Muscle of leg (tissue), 11 donors: ENCODE results near the gene TYRO3. TPM values are rescaled to one million over a fixed set of nuclear protein-coding genes. Genes with fewer than 3 reads are reported as not detected.
"Not testable (repeated sequence)": the region's sequence is repeated elsewhere in the genome, so short reads cannot be mapped to it uniquely, and the experiment has no call there.

Source experiments
- DNase-seq: peaks from one replicate; pipeline ENCODE4 v3.0.0; 2013
- H3K27ac ChIP-seq: one replicate; pipeline ENCODE4 v1.5.1; 2013; ENCODE audit warnings: mild to moderate bottlenecking, low read length, control low read depth
- H3K27me3 ChIP-seq: one replicate; pipeline ENCODE4 v1.6.1; 2013; ENCODE audit warnings: low read length; ENCODE audit not compliant: control insufficient read depth, insufficient read depth
- H3K36me3 ChIP-seq: one replicate; pipeline ENCODE4 v1.6.1; 2013; ENCODE audit warnings: low read length; ENCODE audit not compliant: control insufficient read depth, insufficient read depth
- H3K4me1 ChIP-seq: one replicate; pipeline ENCODE4 v1.6.1; 2013; ENCODE audit warnings: low read length; ENCODE audit not compliant: control insufficient read depth, insufficient read depth
- H3K4me3 ChIP-seq: one replicate; pipeline ENCODE4 v1.5.1; 2013; ENCODE audit warnings: low read length, control low read depth
- H3K9me3 ChIP-seq: replicated peaks from 2 replicates; pipeline ENCODE4 v1.6.1; 2013; ENCODE audit warnings: low read depth, low read length; ENCODE audit not compliant: control insufficient read depth
- WGBS: methylation state at CpG from one replicate; pipeline ENCODE4 v1.1.5; 2013; ENCODE audit warnings: missing lambda C conversion rate; ENCODE audit not compliant: insufficient coverage; 5-methylcytosine and 5-hydroxymethylcytosine counted together
- polyA plus RNA-seq, 8 donors: library from polyadenylated mRNA; unstranded; fragments of 120-200 nt; gene quantifications; one replicate each; pipeline versions ENCODE4 v1.2.1 to v1.2.3, GENCODE V29; 2013; ENCODE audit warnings: inconsistent platforms in 1 of 8, low replicate concordance in 1 of 8; ENCODE audit not compliant: insufficient read length in 8 of 8, insufficient read depth in 1 of 8
- total RNA-seq: library from RNA; stranded (reverse); fragments of 120-200 nt; gene quantifications from one replicate; pipeline ENCODE4 v1.2.4, GENCODE V29; 2013

TYRO3 gene
- total and polyA plus RNA-seq, 9 donors: 13.9 to 37.9 (median 23.6) TPM

DNA sequence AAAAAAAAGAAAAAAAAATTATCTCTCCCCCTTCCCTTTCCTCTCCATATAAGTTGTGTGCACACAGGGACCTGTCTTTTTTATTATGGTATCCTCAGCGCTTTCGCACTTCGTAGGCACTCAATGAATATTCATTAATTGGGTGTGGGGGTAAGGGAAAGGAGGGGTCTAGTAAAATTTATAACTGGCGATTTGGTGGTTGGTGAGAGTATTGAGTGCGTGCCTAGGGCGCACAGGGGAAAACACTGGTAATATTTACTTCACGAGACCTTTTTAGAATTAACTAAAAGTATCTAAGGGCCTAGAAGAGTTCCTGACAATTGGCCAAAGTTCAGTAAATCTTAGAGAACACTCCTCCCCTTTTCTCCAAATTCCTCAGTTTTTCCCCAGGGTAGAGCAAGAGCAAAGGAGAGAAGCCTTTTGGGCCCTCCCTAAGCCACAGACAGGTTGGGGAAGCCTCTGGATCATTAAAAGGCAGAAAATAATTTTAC lies 25.7 kb downstream of the TYRO3 start:
- Histone ChIP-seq H3K36me3 (no peaks in the 10 kb centered on the region), H3K27me3 (no peaks in the 10 kb centered on the region), H3K9me3 (no peaks in the 10 kb centered on the region), H3K4me1 (peaks cover 10% of the 10 kb centered on the region), H3K27ac (peak overlapping the region; percentile 84), H3K4me3 (peak overlapping the region; percentile 29)
- no CpG with 5 or more reads among the region's 7 CpGs for WGBS
- peak; percentile 52 for DNase-seq

DNA sequence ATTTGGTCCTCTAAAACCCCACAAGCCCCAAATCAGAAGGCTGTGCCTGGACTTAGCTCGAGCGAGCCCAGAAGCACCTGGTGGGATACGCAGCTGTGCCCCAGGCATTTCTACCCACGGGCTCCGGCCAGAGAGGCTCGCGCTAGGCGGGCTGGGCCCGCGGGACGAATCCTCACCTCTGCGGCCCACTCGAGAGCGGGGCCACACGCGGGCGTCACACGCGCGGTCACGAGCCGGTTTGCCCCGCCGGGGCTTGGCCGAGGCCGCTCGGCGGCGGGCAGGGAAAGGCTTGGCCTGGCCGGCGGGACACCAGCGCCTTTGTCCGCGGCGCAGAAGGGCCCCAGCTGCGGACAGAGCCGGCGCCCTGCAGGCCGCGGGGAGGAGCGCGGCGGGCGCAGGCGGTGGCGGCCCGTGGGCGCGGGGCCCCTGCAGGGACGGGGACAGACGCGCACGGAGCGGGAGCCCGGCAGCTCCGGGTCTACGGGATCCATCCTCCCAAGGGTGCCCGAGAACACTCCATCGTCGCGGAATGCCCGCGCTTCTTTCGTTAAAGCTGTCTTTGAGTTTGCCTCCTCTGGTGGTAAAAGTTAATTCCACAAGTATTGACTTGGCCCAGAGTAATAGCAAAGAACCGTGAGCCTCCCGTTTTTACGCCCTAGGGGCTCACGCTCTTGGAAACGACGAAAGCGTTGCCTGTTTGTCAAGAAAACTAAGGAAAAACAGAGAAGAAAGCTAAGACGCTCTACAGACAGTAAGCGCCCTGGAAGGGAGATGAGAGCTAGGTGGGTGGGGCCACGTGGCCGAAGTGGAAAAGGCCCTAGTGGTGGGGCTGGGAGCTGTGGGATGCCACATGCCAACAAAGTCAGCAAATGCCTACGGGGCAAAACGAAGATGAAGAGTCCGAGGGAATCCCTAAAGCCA lies 26.4 kb downstream of the TYRO3 start:
- no peaks in the 10 kb centered on the region for H3K27me3 ChIP-seq
- peak overlapping the region; percentile 53 for H3K4me3 ChIP-seq
- no peaks in the 10 kb centered on the region for H3K36me3 ChIP-seq
- H3K27ac ChIP-seq: peak overlapping the region; percentile 84
- no peaks in the 10 kb centered on the region for H3K9me3 ChIP-seq
- peaks cover 10% of the 10 kb centered on the region for H3K4me1 ChIP-seq
- DNase-seq: peak; percentile 82
- WGBS: 1% methylated on average over 73 of the region's 78 CpGs

DNA sequence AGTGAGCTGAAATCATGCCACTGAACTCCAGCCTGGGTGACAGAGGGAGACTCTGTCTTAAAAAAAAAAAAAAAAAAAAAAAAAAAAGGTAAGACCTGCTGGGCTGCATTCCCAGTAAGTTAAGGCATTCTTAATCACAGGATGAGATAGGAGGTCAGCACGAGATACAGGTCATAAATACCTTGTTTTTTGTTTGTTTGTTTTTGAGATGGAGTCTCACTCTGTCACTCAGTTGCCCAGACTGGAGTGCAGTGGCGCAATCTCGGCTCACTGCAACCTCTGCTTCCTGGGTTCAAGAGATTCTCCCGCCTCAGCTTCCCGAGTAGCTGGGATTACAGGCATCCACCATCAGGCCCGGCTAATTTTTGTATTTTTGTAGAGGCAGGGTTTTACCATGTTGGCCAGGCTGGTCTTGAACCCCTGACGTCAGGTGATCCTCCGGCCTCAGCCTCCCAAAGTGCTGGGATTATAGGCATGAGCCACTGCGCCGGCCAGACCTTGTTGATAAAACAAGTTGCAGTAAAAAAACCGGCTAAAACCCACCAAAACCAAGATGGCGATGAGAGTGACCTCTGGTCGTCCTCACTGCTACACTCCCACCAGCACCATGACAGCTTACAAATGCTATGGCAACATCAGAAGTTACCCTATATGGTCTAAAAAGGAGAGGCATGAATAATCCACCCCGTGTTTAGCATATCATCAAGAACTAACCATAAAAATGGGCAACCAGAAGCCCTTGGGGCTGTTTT lies 27.7 kb downstream of the TYRO3 start:
- not testable (repeated sequence) for H3K27me3 ChIP-seq, H3K36me3 ChIP-seq, DNase-seq, H3K9me3 ChIP-seq, H3K4me1 ChIP-seq, H3K4me3 ChIP-seq, H3K27ac ChIP-seq
- WGBS: 100% methylated on average over 6 of the region's 14 CpGs

DNA sequence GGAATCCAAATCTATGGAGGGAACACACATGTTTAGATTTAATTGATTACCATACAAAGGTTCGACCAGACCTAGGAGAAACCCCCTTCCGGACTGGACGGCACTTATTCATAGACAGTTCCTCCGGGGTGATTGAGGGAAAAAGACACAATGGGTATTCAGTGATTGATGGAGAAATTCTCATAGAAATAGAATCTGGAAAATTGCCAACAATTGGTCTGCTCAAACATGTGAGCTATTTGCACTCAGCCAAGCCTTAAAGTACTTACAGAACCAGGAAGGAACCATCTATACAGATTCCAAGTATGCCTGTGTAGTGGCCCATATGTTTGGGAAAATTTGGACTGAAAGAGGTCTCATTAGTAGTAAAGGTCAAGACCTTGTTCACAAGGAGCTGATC lies 30.0 kb downstream of the TYRO3 start:
- H3K9me3 ChIP-seq, H3K36me3 ChIP-seq, H3K27ac ChIP-seq, H3K4me1 ChIP-seq, DNase-seq, H3K4me3 ChIP-seq, H3K27me3 ChIP-seq: not testable (repeated sequence)
- no CpG with 5 or more reads among the region's 4 CpGs for WGBS

DNA sequence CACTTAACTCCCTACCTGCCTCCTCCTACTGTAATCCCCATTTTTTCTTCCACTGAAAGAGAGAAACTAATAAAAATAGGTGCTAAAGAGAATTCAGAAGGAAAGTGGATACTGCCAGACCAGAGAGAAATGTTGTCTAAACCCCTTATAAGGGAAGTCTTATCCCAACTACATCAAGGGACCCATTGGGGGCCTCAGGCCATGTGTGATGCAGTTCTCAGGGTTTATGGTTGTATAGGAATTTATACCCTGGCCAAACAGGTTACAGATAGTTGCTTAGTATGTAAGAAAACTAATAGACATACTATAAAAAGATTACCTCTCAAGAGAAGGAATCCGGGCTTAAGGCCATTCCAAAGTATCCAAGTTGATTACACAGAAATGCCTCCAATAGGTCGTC lies 30.6 kb downstream of the TYRO3 start:
- H3K27ac ChIP-seq, H3K36me3 ChIP-seq: not testable (repeated sequence)
- WGBS: no CpG with 5 or more reads among the region's 2 CpGs

DNA sequence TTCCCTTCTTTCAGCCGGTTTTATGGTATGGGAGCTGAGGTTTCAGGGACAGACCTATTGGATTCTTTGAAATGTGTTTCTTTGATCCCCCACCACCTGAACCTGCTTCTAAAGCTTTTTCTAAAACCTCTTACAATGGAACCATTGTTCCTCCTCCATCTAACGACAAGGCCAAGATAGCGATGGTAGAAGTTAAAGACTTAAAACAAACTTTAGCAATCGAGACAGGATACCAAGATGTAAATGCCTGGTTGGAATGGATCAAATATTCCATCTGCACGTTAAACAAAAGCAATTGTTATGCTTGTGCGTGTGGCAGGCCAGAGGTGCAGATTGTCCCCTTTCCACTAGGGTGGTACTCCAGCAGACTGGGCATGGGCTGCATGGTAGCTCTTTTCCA lies 32.2 kb downstream of the TYRO3 start:
- H3K27ac ChIP-seq, H3K4me1 ChIP-seq, H3K4me3 ChIP-seq, DNase-seq, H3K36me3 ChIP-seq, H3K9me3 ChIP-seq, H3K27me3 ChIP-seq: not testable (repeated sequence)
- 67% methylated on average over 2 of the region's 6 CpGs for WGBS

More for the DNA sequence above, 30.6 kb downstream of the TYRO3 start:
- not testable (repeated sequence) for H3K4me3 ChIP-seq, DNase-seq, H3K4me1 ChIP-seq, H3K9me3 ChIP-seq, H3K27me3 ChIP-seq

DNA sequence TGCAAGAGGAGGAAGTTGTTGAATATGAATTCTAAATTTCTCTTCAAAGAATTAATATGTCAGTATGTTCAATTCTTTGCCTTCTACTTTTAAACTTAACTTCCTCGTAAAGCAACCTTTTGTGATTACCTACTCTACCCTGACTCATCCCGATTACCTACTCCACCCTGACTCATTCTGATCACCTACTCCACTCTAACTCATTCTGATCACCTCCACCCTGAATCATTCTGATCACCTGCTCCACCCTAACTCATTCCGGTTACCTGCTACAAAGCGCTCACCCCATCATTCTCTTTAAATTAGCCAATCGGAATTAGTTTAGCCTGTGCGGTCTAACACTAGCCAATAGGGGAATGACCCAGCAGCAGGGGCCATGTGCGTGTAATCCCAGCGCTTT lies 33.7 kb downstream of the TYRO3 start:
- H3K27ac ChIP-seq, H3K4me3 ChIP-seq, H3K9me3 ChIP-seq, H3K4me1 ChIP-seq, H3K27me3 ChIP-seq, DNase-seq, H3K36me3 ChIP-seq: not testable (repeated sequence)
- WGBS: 92% methylated on average over 6 of the region's 8 CpGs

DNA sequence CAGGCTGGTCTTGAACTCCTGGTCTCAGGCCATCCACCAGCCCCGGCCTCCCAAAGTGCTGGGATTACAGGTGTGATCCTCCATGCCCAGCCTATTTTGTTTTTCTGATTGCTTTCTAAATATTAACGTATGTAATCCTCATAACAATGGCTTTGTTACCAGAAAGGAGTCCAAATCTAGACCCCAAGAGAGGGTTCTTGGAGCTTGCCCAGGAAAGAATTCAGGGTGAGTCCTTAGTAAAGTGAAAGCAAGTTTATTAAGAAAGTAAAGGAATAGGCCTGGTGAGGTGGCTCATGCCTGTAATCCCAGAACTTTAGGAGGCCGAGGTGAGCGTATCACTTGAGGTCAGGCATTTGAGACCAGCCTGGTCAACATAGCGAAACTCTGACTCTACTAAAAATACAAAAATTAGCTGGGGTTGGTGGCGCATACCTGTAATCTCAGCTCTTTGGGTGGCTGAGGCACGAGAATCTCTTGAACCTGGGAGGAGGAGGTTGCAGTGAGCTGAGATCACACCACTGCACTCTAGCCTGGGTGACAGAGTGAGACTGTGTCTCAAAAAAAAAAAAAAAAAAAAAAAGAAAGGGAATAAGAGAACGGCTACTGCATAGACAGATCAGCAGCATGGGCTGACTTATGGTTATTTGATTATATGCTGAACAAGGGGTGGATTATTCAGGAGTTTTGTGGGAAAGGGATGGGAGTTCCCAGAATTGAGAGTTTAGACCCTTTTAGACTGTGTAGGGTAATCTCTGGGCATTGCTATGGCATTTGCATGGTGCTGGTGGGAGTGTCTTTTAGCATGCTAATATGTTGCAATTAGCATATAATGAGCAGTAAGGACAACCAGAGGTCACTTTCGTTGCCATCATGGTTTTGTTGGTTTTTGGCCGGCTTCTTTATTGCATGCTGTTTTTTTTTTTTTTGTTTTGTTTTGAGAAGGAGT lies 36.1 kb downstream of the TYRO3 start:
- Histone ChIP-seq H3K27me3 (no peaks in the 10 kb centered on the region), H3K4me1 (no peaks in the 10 kb centered on the region), H3K9me3 (no peaks in the 10 kb centered on the region), H3K36me3 (no peaks in the 10 kb centered on the region), H3K27ac (no peak overlapping the region), H3K4me3 (no peak overlapping the region)
- DNase-seq: peak; percentile 74
- WGBS: 58% methylated on average over 4 of the region's 10 CpGs

DNA sequence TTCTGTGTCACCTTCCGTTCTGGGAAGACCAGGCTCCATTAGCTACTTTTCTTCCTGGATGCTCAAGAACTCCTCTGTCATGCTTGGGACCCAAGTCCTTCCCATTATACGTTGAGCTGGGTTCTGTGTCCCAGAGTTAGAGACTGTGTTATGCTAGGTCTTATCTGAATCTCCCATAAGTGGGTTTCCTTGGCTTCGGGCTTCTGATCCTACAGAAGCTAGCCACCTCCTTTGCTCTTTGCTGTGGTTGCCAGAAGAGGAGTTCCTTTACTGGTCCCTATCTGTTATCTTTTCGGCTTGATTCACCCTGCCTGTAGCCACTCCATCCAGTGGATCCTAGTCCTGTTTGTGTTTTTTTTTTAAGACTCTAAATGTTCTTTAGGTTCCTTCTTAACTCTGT lies 38.0 kb downstream of the TYRO3 start:
- 100% methylated on average over 1 of the region's 4 CpGs for WGBS
- H3K27me3 ChIP-seq: no peaks in the 10 kb centered on the region
- H3K4me3 ChIP-seq: no peak overlapping the region
- no peak for DNase-seq
- H3K4me1 ChIP-seq: no peaks in the 10 kb centered on the region
- H3K27ac ChIP-seq: no peak overlapping the region
- no peaks in the 10 kb centered on the region for H3K36me3 ChIP-seq
- H3K9me3 ChIP-seq: no peaks in the 10 kb centered on the region
